ENCODE results near the gene C11orf52.
A peak's percentile ranks its signal among the peaks of the same experiment; 100 is the strongest.
"Not testable (repeated sequence)": the region's sequence is repeated elsewhere in the genome, so short reads cannot be mapped to it uniquely, and the experiment has no call there.

Gene C11orf52

DNA sequence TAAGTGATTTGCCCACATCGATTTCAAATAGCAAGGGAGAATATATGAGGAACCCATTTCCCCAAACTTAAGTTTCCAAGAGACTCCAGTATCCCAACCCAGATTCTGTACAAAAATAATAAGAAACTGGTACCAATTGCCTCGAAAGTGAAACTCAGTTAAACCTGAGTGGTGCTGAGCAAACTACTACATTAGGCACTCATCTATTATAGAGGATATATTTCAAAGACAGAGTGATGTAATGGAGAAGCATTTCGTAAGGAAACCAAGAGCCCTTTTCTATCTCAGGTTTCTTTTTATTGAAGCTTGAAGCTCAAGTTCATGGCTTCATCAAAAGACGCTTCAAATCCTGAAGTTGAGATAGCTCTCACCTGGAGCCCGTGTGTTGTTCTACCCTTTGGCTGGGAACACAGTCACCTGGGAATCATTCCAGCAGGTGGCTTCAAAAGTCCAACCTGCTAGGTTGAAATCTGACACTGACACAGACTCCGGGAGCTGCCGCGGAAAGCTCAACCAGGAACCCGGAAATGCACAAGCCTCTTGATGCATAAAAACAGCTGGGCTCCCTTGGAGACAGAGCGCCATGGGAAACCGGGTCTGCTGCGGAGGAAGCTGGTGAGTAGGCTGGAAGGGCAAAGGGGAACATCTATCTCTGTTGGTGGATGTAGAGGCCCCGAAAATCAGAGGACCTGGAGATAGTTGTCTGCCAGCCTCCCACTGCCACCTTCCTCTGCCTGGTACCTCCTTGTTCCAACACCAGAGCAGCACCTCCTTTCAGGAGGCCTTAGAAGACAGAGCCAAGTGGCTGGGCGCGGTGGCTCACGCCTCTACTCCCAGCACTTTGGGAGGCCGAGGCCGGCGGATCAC is at the start of gene C11orf52:
C11orf52 (plus strand) TSS at position 524 of the 867 bp plus-strand sequence; CDS start at position 584, 60 bp downstream.
- DNase-seq (ENCODE audit: low read depth, low spot score): peak; percentile 95

GRCh38 chr11:111870113-111870512 is 48.6 kb upstream of the C11orf52 start:
- no peak for DNase-seq (ENCODE audit: low read depth, low spot score)

- no peak for DNase-seq (ENCODE audit: low read depth, low spot score)
These were observed 48.2 kb upstream of the C11orf52 start for GRCh38 chr11:111870522-111870885.

GRCh38 chr11:111870886-111871692 is 47.6 kb upstream of the C11orf52 start, which contains the start of gene ALG9:
ALG9 (minus strand) TSS chr11:111871581; CDS start chr11:111871482, 99 bp downstream.
- DNase-seq (ENCODE audit: low read depth, low spot score): peak; percentile 57

DNA sequence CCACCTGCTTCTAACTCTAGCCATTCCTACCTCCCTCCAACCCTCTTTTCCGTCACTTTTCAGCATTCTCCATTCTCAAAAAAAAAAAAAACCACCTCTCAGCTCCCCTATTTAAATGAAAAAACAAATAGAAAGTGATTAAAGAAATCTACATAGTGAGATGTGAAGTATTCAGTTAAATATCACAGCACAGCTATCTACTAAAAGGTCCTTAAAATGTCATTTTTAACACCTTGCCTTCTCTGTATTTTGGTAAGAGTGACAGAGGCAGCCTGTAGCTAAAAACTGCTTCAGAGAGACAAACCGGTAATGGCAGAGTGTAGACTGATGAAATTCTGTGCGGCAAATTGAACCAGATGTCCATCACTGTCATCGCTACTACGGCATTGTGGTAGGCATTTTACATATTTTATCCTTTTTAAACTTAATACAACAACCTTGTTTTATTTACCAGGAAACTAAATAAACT is 47.0 kb upstream of the C11orf52 start:
- DNase-seq (ENCODE audit: low read depth, low spot score): no peak

DNA sequence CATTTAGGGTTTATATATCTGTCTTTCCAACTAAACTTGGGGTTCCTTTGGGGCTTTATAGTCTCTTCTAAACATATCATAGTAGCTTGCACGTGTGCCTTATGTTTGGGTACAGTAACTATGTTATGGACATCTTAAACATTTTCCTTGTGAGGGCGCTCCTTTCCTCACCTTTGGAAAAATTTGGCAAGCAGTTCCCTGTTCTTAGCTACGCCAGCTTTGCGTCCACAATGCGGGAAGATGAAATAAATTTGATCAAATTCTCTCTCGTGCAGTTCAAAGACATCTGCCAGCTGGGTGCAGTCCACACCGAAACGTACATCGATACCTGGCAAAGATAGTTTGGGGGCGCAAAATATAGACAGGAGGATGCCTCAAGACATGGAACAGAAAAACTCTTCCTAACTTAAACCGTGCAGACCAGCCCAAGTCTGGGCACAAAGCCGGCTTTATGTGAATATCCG is 40.3 kb upstream of the C11orf52 start:
- DNase-seq (ENCODE audit: low read depth, low spot score): no peak

DNA sequence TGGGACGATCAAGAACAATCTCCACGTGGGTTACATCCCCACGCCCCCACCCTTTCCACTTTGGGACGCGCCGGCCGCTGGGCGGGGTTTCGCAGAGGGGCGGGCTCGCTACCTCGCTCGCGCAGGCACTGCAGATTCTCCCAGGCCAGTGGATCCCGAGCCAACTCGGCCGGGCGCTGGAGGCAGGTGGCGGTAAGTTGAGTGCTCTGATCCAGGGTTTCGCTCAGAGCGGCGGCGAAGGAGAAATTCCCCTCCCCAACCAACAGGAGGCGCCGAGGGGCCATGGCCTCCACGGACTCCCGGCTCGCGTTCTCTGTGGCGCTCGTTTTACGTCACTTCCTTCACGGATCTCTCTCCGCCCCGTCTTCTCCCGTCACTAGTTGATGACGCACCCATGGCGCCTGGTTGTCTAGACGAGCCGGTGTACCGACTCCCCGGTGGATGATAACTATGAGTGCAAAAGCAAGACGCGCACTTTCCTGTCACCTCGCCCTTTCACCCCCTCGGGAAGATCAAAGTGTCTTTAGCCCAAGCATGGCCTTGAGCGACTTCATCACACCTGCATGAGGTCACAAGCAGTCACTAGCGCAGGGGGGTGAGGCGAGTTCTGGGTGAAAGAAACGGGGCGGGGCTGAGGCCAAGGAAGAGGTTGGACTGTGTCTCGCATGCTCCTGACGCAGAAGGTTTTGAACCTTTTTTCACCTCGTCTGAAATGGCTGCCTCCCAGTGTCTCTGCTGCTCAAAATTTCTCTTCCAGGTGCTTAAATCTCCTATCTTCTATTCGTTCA is 39.7 kb upstream of the C11orf52 start, which contains the start of the genes CFAP68 and FDXACB1:
CFAP68 (plus strand) TSS at position 693 of the 788 bp plus-strand sequence; CDS start at position 713, 20 bp downstream.
FDXACB1 (minus strand) TSS at position 317 of the 788 bp plus-strand sequence; CDS start at position 284, 33 bp downstream.
- DNase-seq (ENCODE audit: low read depth, low spot score): peak; percentile 92

- no peak for DNase-seq (ENCODE audit: low read depth, low spot score)
These were observed 39.1 kb upstream of the C11orf52 start for GRCh38 chr11:111879637-111879960.

GRCh38 chr11:111882202-111882601 is 36.5 kb upstream of the C11orf52 start:
- no peak for DNase-seq (ENCODE audit: low read depth, low spot score)

- DNase-seq (ENCODE audit: low read depth, low spot score): not testable (repeated sequence)
These were observed 33.7 kb upstream of the C11orf52 start for GRCh38 chr11:111885053-111885452.

DNA sequence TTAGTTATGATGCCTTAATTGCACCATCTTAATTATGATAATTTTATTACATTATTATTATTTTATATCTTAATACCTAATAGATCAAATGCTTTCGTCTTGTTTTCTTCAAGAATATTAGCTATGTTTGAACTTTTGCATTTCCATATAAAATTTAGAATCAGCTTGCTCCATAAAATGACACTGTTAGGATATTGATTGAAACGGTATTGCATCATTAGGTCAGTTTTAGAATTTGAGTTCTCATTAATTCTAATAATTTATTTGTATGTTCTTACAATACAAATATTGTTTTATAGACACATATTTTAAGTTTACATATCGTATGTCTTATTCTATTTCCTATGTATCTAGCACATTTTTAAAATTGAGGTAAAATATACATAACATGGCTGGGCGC is 32.7 kb upstream of the C11orf52 start:
- DNase-seq (ENCODE audit: low read depth, low spot score): no peak

GRCh38 chr11:111886844-111887243 is 31.9 kb upstream of the C11orf52 start:
- no peak for DNase-seq (ENCODE audit: low read depth, low spot score)

- DNase-seq (ENCODE audit: low read depth, low spot score): no peak
These were observed 13.3 kb upstream of the C11orf52 start for GRCh38 chr11:111905411-111905810.

DNA sequence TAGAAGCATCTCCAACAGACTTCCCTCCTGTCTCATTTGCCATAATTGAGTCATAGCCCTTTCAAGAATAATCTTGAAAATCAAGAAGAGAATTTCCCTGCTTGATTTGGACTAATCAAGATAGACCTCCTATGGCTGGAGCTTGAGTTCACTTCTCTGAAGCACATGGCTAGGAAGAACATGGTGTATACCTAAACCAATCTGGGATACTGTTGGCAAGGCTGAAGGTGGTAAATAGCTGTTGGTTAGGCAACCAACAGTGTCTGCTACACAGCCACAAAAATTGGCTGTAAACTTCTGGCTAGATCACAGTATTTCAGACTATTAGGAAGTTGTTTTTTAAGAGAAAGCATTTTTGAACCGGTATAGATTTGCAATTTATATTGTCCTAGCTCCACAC is 12.0 kb upstream of the C11orf52 start:
- DNase-seq (ENCODE audit: low read depth, low spot score): no peak

DNA sequence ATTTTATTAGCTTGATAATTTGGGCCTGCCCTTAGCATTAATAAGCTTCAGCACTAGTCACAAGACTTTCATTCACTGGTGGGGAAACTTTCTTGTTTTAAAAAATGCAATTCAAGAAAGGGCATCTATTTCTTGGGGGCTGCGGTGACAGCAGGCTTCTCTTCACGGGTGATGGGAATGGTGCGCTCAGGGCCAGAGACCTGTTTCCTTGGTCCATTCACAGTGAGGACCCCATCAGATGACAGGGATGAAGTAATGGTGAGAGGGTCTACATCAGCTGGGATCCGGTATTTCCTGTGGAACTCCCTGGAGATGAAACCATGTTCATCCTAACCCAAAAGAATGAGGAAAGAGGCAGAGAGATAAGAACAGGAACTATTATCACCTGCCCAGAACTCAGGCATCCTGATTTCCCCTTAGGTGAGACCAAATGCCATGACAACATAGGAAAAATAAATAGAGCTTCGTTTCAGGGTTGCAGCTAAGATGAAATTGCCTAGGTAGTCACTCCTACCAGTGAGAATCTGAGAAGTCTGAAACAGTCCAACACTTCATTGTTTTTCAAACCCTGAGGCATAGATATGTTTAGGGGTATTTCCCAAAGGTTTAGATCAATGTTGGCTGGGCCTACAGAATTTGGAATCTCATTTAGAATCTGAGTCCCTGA is 9.9 kb upstream of the C11orf52 start:
- DNase-seq (ENCODE audit: low read depth, low spot score): no peak

DNA sequence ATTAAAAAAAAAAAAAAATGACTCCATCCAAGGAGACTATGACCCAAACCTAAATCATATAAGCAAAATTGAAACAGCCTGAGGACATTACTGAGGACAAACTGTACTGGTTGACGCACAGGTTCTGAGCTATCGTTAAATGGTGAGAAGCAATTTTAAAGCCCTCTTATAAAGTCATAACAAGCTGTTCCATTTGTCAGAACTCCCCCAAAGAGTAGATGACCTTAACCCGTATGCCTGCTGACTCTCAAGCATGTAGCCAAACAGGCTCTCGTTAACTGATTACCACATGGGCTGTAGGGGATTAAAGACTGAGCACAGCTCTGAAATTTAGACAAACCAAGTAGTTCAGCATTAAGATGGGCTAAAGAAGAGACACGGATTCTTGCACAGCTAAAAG is 9.3 kb upstream of the C11orf52 start:
- DNase-seq (ENCODE audit: low read depth, low spot score): no peak

DNA sequence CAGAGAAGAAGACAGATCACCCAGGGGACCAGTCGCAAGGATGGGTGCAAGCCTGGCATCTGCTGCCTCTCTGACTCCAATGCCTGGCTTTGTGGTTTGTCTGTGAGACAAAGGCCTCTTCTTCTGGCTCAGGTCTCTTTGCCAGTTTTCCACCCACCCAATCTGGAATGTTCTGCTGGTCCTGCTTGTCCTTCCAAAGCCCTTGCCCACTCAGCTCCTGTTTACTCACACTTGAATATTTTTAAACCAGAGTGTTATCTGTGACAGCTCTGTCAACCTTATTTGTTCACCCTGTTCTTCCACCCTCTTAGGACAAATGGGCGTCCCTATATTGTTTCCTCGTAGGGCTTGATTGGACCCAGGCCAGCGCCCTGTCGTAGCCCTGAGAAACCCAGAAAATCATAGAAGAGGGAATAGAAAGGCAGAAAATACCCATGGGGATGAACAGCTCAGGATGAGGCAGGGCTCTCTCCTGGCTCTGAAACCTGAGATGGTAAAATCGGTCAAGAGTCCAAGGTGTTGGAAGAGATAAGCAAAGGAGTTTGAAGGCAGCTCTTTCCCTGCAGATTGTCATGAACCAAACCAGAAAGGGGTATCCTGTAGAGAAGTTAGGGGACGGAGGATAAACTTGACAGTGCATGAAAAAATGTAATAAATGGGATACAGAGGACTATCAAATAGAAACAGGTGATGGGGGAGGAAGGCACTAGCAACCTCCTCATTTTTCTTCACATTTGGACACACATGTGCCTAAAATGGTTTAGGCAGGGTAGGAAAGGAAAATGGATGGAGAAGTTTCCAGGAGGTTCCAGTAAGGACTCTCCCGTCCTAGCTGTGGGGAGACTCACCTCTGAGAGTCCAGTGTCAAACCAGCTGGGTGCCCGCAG is 7.8 kb upstream of the C11orf52 start:
- DNase-seq (ENCODE audit: low read depth, low spot score): no peak

DNA sequence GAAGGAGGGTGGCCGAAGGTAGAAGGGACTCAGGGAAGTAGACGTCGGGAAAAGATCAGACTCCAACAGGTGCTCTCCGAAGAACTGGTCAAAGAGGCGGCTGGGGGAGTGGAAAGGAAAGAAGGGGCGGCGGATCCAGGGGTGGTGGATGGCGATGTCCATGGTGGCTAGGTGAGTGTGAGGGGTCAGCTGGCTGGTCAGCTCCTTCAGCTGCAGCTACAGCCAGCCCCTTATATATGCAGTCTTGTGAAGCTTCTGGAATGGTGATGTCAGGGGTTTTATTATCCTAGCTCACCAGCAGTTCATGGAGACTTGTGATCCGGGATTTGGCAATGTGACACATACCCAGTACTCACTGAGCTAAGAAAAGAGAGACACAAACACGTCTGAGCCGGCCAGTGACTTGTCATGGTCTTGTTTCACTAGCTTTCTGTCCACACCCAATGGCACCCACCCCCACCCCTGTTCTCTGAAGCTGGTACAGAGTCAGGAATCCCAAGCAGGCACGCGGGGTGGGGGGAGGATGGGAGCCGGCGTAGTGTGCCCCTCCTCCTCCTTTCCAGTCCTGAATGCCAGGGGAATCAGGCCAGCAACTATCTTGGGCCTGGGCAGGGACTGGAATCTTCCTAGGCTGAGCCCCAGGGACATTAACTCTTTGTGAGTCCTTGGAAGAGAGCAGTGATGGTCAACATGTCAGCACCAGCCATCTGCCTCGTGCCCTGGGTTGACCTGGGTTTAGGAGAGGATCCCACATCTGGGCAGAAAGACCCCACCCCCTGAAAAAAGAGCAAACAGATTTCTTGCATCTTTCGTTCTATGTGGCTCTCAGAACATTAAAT is 6.9 kb upstream of the C11orf52 start, which contains the start of gene CRYAB:
CRYAB (minus strand) TSS at position 208 of the 839 bp plus-strand sequence; CDS start at position 162, 46 bp downstream.
- DNase-seq (ENCODE audit: low read depth, low spot score): no peak

DNA sequence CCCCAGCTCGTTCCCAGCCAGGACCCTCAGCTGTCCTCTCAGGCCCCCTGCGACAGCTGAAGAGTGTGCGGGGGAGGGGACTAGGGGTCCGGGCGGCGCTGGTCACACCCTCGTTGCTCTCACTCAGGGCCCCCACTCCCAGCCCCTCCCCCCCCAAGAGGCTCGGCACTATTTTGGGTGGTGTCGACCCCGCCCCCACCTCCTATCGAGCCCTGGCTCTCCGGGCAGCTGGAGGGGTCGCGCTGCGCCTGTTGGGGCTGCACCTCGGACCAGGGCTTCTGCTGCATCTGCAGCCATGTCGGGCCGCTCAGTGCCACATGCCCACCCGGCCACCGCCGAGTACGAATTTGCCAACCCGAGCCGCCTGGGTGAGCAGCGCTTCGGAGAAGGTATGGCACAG is 6.2 kb upstream of the C11orf52 start, which contains the start of gene HSPB2:
HSPB2 (plus strand) TSS at position 200 of the 400 bp plus-strand sequence; CDS start at position 296, 96 bp downstream.
- no peak for DNase-seq (ENCODE audit: low read depth, low spot score)

Data from iPS DF 19.7 (cell line).